ENCODE measurements around the gene CXorf49B. TPM values are rescaled to one million over a fixed set of nuclear protein-coding genes. Genes with fewer than 3 reads are reported as not detected.

The CXorf49B gene
- total RNA-seq: not detected in 2 replicates

DNA sequence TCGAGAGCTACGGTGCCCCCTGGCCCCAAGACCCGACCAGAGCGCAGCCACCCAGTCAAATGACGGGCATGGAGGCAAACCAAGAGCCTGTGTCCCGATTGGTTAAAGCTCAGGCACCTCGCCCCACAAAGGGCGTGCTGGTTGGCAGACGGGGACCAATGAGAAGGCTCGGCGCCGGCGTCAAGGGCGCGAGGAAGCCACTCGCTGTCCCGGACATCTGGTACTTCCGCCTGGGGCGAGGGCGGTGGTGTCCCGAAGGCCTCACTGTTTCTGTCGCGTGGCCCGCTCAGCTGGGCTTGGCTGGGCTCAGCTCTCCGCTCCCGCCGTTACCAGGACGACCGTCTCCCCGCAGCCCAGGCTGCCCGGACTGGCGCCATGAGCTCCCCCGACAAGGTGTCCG lies at the start of gene CXorf49B:
Gene CXorf49B, plus strand, starts transcription at position 301 of the 400 bp plus-strand sequence. Its CDS starts 75 bp downstream, at position 376.

DNA sequence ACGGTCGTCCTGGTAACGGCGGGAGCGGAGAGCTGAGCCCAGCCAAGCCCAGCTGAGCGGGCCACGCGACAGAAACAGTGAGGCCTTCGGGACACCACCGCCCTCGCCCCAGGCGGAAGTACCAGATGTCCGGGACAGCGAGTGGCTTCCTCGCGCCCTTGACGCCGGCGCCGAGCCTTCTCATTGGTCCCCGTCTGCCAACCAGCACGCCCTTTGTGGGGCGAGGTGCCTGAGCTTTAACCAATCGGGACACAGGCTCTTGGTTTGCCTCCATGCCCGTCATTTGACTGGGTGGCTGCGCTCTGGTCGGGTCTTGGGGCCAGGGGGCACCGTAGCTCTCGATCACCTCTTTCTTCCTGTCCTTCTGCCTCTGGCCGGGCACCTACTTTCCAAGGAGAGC lies 45.0 kb upstream of the CXorf49B start, which contains the start of gene CXorf49:
Gene CXorf49, minus strand, starts transcription at position 101 of the 400 bp plus-strand sequence. CDS start 134 bp downstream, outside the sequence.

Other genes starting within 250 kb of the CXorf49B start
- gene OGT, start 230.2 kb upstream of the CXorf49B start, total RNA-seq: 73.1 and 101 TPM in 2 replicates
- gene GCNA, start 184.9 kb upstream of the CXorf49B start, total RNA-seq: 0.97 and 2.0 TPM in 2 replicates
- not detected in 2 replicates for gene CXCR3, start 144.8 kb upstream of the CXorf49B start, total RNA-seq
- gene CXorf49, start 45.1 kb upstream of the CXorf49B start, total RNA-seq: not detected in 2 replicates
- 9.1 and 18.1 TPM in 2 replicates for gene NHSL2, start 147.5 kb downstream of the CXorf49B start, total RNA-seq

Measured in epithelial cell of umbilical artery (primary cell).